ENCODE data around the gene MRPS9. TPM values are rescaled to one million over a fixed set of nuclear protein-coding genes. Genes with fewer than 3 reads are reported as not detected.

The MRPS9 gene
- total and polyA plus RNA-seq, 2 donors, result 31.6 to 40.6 TPM

DNA sequence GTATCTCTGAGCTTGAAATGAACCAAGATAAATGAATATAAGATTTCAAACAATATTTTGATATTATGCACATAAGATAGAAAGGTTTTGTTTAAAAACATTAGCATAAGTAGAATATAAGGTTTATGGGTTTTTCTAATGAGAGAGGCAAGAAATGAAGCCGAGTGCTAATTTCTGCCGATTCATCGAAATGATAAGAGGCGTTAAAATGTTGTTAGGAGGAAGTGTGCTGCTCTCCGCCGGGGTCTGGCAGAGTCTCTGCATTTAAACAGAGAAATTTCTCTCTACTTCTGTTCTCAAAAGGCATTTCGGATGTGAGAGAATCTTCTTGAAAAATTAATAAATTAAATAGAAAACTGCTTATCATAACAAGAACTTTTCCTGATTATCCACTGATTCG lies 83.6 kb downstream of the MRPS9 start:
- no peak overlapping the region for H3K27ac ChIP-seq (ENCODE audit: low read depth in 1 of 2, low read length in 1 of 2)

DNA sequence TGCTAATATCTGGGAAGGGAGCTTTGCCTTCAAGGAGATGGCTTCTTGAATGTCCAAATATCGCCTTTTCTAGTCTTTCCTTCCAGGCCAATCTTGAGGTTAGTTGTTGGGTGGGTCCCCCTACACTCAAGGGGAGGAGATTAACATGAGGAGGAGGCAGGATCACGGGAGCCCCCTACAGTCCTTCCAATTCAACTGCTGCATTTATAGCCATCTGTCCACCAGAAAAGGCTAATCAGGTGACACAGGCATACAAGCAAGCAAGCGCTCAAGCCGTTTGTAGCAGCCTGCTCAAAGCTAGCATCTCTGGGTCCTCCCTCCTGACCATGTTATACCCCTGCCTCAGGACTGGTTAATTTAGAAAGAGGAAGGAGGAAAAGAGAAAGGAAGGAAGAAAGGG lies 87.6 kb downstream of the MRPS9 start:
- WGBS, result 84% methylated on average over 4 of the region's 4 CpGs
- DNase-seq (ENCODE audit: low read depth in 6 of 9, low spot score in 9 of 9), result no peak
- Histone ChIP-seq H3K4me1 (ENCODE audit: control insufficient read depth in 2 of 2, insufficient read depth in 2 of 2, low read length in 2 of 2) (no peaks in the 10 kb centered on the region), H3K36me3 (ENCODE audit: control insufficient read depth in 2 of 2, insufficient read depth in 2 of 2, low read length in 1 of 2) (no peaks in the 10 kb centered on the region), H3K9me3 (ENCODE audit: control insufficient read depth in 2 of 2, insufficient read depth in 1 of 2, low read length in 1 of 2) (no peaks in the 10 kb centered on the region), H3K27ac (ENCODE audit: low read depth in 1 of 2, low read length in 1 of 2) (no peak overlapping the region), H3K4me3 (ENCODE audit: low read length in 2 of 2) (no peak overlapping the region), H3K27me3 (ENCODE audit: control insufficient read depth in 2 of 2, insufficient read depth in 1 of 2, low read length in 1 of 2) (no peaks in the 10 kb centered on the region)

More for the DNA sequence above, 83.6 kb downstream of the MRPS9 start:
- H3K9me3 ChIP-seq (ENCODE audit: control insufficient read depth in 2 of 2, insufficient read depth in 1 of 2, low read length in 1 of 2), result no peaks in the 10 kb centered on the region
- H3K27me3 ChIP-seq (ENCODE audit: control insufficient read depth in 2 of 2, insufficient read depth in 1 of 2, low read length in 1 of 2), result no peaks in the 10 kb centered on the region
- DNase-seq (ENCODE audit: low read depth in 6 of 9, low spot score in 9 of 9), result no peak
- WGBS, result 25% methylated on average over 8 of the region's 8 CpGs
- H3K4me1 ChIP-seq (ENCODE audit: control insufficient read depth in 2 of 2, insufficient read depth in 2 of 2, low read length in 2 of 2), result no peaks in the 10 kb centered on the region
- H3K4me3 ChIP-seq (ENCODE audit: low read length in 2 of 2), result no peak overlapping the region
- no peaks in the 10 kb centered on the region for H3K36me3 ChIP-seq (ENCODE audit: control insufficient read depth in 2 of 2, insufficient read depth in 2 of 2, low read length in 1 of 2)

DNA sequence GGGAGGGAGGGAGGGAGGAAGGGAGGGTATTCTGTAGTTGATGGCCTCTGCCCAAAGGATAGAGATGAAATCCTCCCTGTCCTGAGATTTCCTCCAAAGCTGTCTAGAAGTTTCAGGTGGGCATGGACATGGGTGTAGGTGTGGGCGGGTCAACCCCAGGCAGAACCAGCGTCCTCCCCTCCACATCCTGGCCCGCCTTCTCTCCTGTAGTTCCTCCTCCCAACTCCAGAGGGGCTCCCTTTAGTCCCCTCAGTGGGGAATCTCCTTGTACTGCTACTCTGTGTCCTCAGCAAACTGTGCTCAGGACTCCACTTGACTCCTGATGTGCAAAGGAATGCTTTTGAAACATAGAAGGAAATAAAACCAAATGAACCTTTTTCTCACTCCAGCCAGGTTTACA lies 88.1 kb downstream of the MRPS9 start:
- DNase-seq (ENCODE audit: low read depth in 6 of 9, low spot score in 9 of 9), result no peak
- H3K27me3 ChIP-seq (ENCODE audit: control insufficient read depth in 2 of 2, insufficient read depth in 1 of 2, low read length in 1 of 2), result no peaks in the 10 kb centered on the region
- no peak overlapping the region for H3K27ac ChIP-seq (ENCODE audit: low read depth in 1 of 2, low read length in 1 of 2)
- 88% methylated on average over 3 of the region's 3 CpGs for WGBS
- H3K36me3 ChIP-seq (ENCODE audit: control insufficient read depth in 2 of 2, insufficient read depth in 2 of 2, low read length in 1 of 2), result no peaks in the 10 kb centered on the region
- no peaks in the 10 kb centered on the region for H3K9me3 ChIP-seq (ENCODE audit: control insufficient read depth in 2 of 2, insufficient read depth in 1 of 2, low read length in 1 of 2)
- H3K4me3 ChIP-seq (ENCODE audit: low read length in 2 of 2), result no peak overlapping the region
- no peaks in the 10 kb centered on the region for H3K4me1 ChIP-seq (ENCODE audit: control insufficient read depth in 2 of 2, insufficient read depth in 2 of 2, low read length in 2 of 2)

DNA sequence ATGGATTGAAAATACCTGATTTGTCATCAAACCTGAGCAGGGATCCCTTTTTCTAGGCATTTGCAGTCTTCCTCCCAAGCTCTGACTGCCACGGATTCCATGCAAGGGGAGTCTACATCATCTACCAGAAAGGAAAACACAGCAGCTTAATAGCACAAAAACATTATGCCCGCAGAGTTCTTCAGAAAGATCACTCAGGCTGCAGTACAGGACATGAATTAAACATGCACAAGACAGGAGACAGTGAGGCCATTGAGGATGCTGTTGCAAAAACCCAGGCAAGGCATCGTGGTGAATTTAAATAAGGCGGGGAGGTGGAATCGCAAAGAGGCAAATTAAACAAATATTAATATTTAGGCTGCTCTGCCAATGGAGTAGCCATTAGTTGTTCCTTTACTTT lies 88.5 kb downstream of the MRPS9 start:
- Histone ChIP-seq H3K4me1 (ENCODE audit: control insufficient read depth in 2 of 2, insufficient read depth in 2 of 2, low read length in 2 of 2) (no peaks in the 10 kb centered on the region), H3K27ac (ENCODE audit: low read depth in 1 of 2, low read length in 1 of 2) (no peak overlapping the region), H3K4me3 (ENCODE audit: low read length in 2 of 2) (no peak overlapping the region), H3K27me3 (ENCODE audit: control insufficient read depth in 2 of 2, insufficient read depth in 1 of 2, low read length in 1 of 2) (no peaks in the 10 kb centered on the region), H3K36me3 (ENCODE audit: control insufficient read depth in 2 of 2, insufficient read depth in 2 of 2, low read length in 1 of 2) (no peaks in the 10 kb centered on the region), H3K9me3 (ENCODE audit: control insufficient read depth in 2 of 2, insufficient read depth in 1 of 2, low read length in 1 of 2) (no peaks in the 10 kb centered on the region)
- no peak for DNase-seq (ENCODE audit: low read depth in 6 of 9, low spot score in 9 of 9)
- WGBS, result 98% methylated on average over 5 of the region's 5 CpGs

DNA sequence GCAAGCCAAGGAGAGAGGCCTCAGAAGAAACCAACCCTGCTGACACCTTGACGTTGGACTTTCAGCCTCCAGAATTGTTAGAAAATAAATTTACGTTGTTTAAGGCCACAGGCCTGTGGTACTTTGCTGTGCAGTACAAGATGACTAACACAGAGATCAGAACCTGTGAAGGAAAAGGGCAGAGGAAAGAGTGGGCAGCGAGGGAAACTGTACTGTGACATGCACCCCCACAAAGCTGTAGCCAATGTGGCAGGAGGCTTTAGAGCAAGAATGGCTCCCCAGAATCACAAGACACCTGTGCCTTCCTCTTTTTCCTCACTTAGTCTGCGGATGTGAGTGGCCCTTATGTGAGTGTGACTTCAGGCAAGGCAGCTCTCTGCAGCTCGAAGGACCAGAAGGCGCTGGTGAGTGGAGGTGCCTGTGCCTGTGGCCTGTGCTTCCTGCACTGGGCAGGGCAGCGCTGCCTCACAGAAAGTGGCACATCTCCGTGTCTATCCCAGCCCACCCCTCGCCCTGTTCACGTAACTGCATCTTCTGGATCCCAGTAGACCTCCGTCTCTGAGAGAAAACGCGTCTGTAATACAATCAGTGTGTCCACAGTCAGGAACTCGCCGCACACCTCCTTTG lies 89.5 kb downstream of the MRPS9 start:
- WGBS, result 98% methylated on average over 15 of the region's 15 CpGs
- H3K4me1 ChIP-seq (ENCODE audit: control insufficient read depth in 2 of 2, insufficient read depth in 2 of 2, low read length in 2 of 2), result no peaks in the 10 kb centered on the region
- no peaks in the 10 kb centered on the region for H3K9me3 ChIP-seq (ENCODE audit: control insufficient read depth in 2 of 2, insufficient read depth in 1 of 2, low read length in 1 of 2)
- no peaks in the 10 kb centered on the region for H3K36me3 ChIP-seq (ENCODE audit: control insufficient read depth in 2 of 2, insufficient read depth in 2 of 2, low read length in 1 of 2)
- DNase-seq (ENCODE audit: low read depth in 6 of 9, low spot score in 9 of 9), result no peak
- no peaks in the 10 kb centered on the region for H3K27me3 ChIP-seq (ENCODE audit: control insufficient read depth in 2 of 2, insufficient read depth in 1 of 2, low read length in 1 of 2)
- no peak overlapping the region for H3K27ac ChIP-seq (ENCODE audit: low read depth in 1 of 2, low read length in 1 of 2)
- H3K4me3 ChIP-seq (ENCODE audit: low read length in 2 of 2), result no peak overlapping the region

DNA sequence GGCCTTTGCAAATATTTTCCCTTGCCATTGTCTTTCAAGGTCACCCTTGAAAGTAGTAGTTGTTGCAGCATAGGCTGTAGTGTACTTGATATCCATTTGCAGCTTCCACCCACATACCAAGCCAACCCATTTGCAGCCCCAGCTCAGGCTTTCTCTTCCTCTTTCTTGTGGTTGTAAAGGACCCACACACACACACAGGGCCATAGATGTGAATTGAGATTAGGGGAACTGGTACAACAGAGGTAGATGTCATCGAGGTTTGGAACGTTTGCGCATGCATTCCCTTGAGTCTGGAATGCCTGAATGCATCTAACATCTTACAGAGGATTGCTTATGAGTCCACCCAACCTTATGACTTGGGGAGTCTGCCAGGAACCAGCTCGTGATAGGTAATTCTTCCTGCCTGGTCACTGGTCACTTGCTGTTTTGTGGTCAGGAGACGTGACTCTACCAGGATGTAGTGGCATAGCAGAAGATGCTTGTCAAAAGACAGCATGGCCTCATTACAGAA lies 91.9 kb downstream of the MRPS9 start:
- no peaks in the 10 kb centered on the region for H3K36me3 ChIP-seq (ENCODE audit: control insufficient read depth in 2 of 2, insufficient read depth in 2 of 2, low read length in 1 of 2)
- H3K27ac ChIP-seq (ENCODE audit: low read depth in 1 of 2, low read length in 1 of 2), result no peak overlapping the region
- no peaks in the 10 kb centered on the region for H3K4me1 ChIP-seq (ENCODE audit: control insufficient read depth in 2 of 2, insufficient read depth in 2 of 2, low read length in 2 of 2)
- no peak overlapping the region for H3K4me3 ChIP-seq (ENCODE audit: low read length in 2 of 2)
- no peak for DNase-seq (ENCODE audit: low read depth in 6 of 9, low spot score in 9 of 9)
- WGBS, result 64% methylated on average over 5 of the region's 5 CpGs
- H3K27me3 ChIP-seq (ENCODE audit: control insufficient read depth in 2 of 2, insufficient read depth in 1 of 2, low read length in 1 of 2), result peaks cover 0 to 3% of the 10 kb centered on the region in 2 donors
- no peaks in the 10 kb centered on the region for H3K9me3 ChIP-seq (ENCODE audit: control insufficient read depth in 2 of 2, insufficient read depth in 1 of 2, low read length in 1 of 2)

DNA sequence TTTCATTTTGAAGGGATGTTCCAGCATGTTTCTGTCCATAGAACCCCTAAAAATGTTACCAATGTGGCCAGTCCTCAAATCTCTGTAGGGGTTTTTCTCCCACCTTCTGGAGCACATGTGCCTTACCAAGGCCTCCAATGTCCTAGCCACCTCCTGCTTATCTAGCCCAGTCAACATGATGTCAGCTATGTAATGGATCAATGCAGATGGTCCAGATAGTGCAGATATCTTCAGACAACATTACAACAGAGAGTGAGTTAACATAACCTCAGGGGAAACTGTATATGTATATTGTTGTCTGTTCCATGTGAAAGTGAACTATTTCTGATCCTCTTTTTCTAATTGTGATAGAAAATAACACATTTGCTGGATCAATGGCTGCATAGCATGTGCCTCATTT lies 92.7 kb downstream of the MRPS9 start:
- H3K9me3 ChIP-seq (ENCODE audit: control insufficient read depth in 2 of 2, insufficient read depth in 1 of 2, low read length in 1 of 2), result no peaks in the 10 kb centered on the region
- H3K4me1 ChIP-seq (ENCODE audit: control insufficient read depth in 2 of 2, insufficient read depth in 2 of 2, low read length in 2 of 2), result no peaks in the 10 kb centered on the region
- peaks cover 0 to 3% of the 10 kb centered on the region in 2 donors for H3K27me3 ChIP-seq (ENCODE audit: control insufficient read depth in 2 of 2, insufficient read depth in 1 of 2, low read length in 1 of 2)
- no peak overlapping the region for H3K4me3 ChIP-seq (ENCODE audit: low read length in 2 of 2)
- no peak for DNase-seq (ENCODE audit: low read depth in 6 of 9, low spot score in 9 of 9)
- H3K36me3 ChIP-seq (ENCODE audit: control insufficient read depth in 2 of 2, insufficient read depth in 2 of 2, low read length in 1 of 2), result no peaks in the 10 kb centered on the region
- H3K27ac ChIP-seq (ENCODE audit: low read depth in 1 of 2, low read length in 1 of 2), result no peak overlapping the region

DNA sequence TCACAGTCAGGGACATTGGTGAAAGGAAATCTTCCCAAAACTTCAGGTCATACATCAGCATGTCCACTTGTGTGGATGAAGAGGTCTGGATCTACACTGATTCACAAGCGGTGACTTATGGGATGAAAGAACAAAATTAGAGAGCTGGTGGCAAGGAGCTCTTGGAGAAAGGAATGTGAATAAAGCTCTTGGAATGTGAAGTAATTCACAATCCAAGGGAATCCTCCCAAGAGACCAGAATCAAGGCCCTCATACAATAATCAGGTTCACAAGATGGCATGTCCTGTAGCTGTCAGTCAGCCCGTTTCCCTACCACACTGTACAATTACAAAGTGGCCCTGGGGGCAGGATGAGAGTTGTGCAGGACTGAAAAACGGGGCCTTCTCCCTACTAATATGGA lies 96.2 kb downstream of the MRPS9 start:
- Histone ChIP-seq H3K4me3 (ENCODE audit: low read length in 2 of 2) (no peak overlapping the region), H3K9me3 (ENCODE audit: control insufficient read depth in 2 of 2, insufficient read depth in 1 of 2, low read length in 1 of 2) (no peaks in the 10 kb centered on the region), H3K27me3 (ENCODE audit: control insufficient read depth in 2 of 2, insufficient read depth in 1 of 2, low read length in 1 of 2) (peaks cover 0 to 3% of the 10 kb centered on the region in 2 donors), H3K36me3 (ENCODE audit: control insufficient read depth in 2 of 2, insufficient read depth in 2 of 2, low read length in 1 of 2) (no peaks in the 10 kb centered on the region), H3K27ac (ENCODE audit: low read depth in 1 of 2, low read length in 1 of 2) (no peak overlapping the region), H3K4me1 (ENCODE audit: control insufficient read depth in 2 of 2, insufficient read depth in 2 of 2, low read length in 2 of 2) (no peaks in the 10 kb centered on the region)
- 90% methylated on average over 3 of the region's 3 CpGs for WGBS
- no peak for DNase-seq (ENCODE audit: low read depth in 6 of 9, low spot score in 9 of 9)

DNA sequence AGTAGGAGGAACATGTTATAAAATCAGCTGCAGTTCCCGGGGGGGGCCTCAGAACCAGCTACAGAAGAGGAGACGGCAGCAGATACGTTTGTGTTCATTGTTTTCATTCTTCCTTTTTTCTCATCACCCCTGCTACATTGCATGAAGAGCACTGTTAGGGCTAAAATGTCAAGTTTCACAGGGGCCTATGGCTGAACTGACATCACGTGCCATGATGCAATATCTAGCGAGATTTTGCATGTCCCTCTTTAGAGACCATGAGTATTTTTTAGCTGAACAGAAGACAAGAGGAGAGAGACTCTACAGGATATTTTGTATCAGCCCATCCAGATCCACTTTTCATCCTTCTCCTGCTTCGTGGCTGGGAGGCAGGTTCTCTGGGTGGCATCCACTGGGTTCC lies 97.6 kb downstream of the MRPS9 start:
- Histone ChIP-seq H3K27ac (ENCODE audit: low read depth in 1 of 2, low read length in 1 of 2) (no peak overlapping the region), H3K4me3 (ENCODE audit: low read length in 2 of 2) (no peak overlapping the region), H3K4me1 (ENCODE audit: control insufficient read depth in 2 of 2, insufficient read depth in 2 of 2, low read length in 2 of 2) (no peaks in the 10 kb centered on the region), H3K27me3 (ENCODE audit: control insufficient read depth in 2 of 2, insufficient read depth in 1 of 2, low read length in 1 of 2) (peaks cover 0 to 7% of the 10 kb centered on the region in 2 donors), H3K36me3 (ENCODE audit: control insufficient read depth in 2 of 2, insufficient read depth in 2 of 2, low read length in 1 of 2) (no peaks in the 10 kb centered on the region), H3K9me3 (ENCODE audit: control insufficient read depth in 2 of 2, insufficient read depth in 1 of 2, low read length in 1 of 2) (no peaks in the 10 kb centered on the region)
- no peak for DNase-seq (ENCODE audit: low read depth in 6 of 9, low spot score in 9 of 9)
- 95% methylated on average over 6 of the region's 6 CpGs for WGBS
